GM23248 (cell line): ENCODE results near the gene SMYD1. TPM values are rescaled to one million over a fixed set of nuclear protein-coding genes. Genes with fewer than 3 reads are reported as not detected.

Experiments
- DNase-seq: peaks from one replicate; pipeline ENCODE4 v3.0.0-alpha.2; 2015
- H2AFZ ChIP-seq: fragments of 200-600 bp; sonication (generic); 2 replicates; pipeline ENCODE4 v1.6.1; 2016; ENCODE audit warnings: antibody characterized with exemption
- H3F3A ChIP-seq: fragments of 200-600 bp; sonication (generic); 2 replicates; pipeline ENCODE4 v1.6.1; 2016; ENCODE audit warnings: mild to moderate bottlenecking, antibody characterized with exemption, mixed run types; ENCODE audit not compliant: insufficient read depth
- H3K27ac ChIP-seq: fragments of 200-600 bp; sonication (generic); 2 replicates; pipeline ENCODE4 v1.5.1; 2016; ENCODE audit warnings: mild to moderate bottlenecking
- H3K27me3 ChIP-seq: fragments of 200-600 bp; sonication (generic); replicated peaks from 2 replicates; pipeline ENCODE4 v1.6.1; 2016; ENCODE audit warnings: mild to moderate bottlenecking; ENCODE audit not compliant: insufficient read depth
- H3K36me3 ChIP-seq: fragments of 200-600 bp; sonication (generic); 2 replicates; pipeline ENCODE4 v1.6.1; 2016; ENCODE audit warnings: low read depth, mild to moderate bottlenecking
- H3K4me1 ChIP-seq: fragments of 200-600 bp; sonication (generic); 2 replicates; pipeline ENCODE4 v1.6.1; 2016; ENCODE audit warnings: mild to moderate bottlenecking; ENCODE audit not compliant: insufficient read depth
- H3K4me2 ChIP-seq: fragments of 200-600 bp; sonication (generic); one replicate; pipeline ENCODE4 v1.6.1; 2016; ENCODE audit warnings: mild to moderate bottlenecking; ENCODE audit not compliant: unreplicated experiment
- H3K4me3 ChIP-seq: fragments of 200-600 bp; sonication (generic); 2 replicates; pipeline ENCODE4 v1.5.1; 2016; ENCODE audit warnings: mild to moderate bottlenecking
- H3K79me2 ChIP-seq: fragments of 200-600 bp; sonication (generic); 2 replicates; pipeline ENCODE4 v1.6.1; 2016; ENCODE audit warnings: mild to moderate bottlenecking; ENCODE audit not compliant: insufficient read depth
- H3K9ac ChIP-seq: fragments of 200-600 bp; sonication (generic); 2 replicates; pipeline ENCODE4 v1.6.1; 2016; ENCODE audit warnings: mild to moderate bottlenecking
- H3K9me2 ChIP-seq: fragments of 200-600 bp; sonication (generic); 2 replicates; pipeline ENCODE4 v1.6.1; 2016; ENCODE audit warnings: mixed run types, mild to moderate bottlenecking, moderate library complexity; ENCODE audit not compliant: insufficient read depth
- H3K9me3 ChIP-seq: fragments of 200-600 bp; sonication (generic); one replicate; pipeline ENCODE4 v1.6.1; 2017; ENCODE audit warnings: low read depth
- H4K20me1 ChIP-seq: fragments of 200-600 bp; sonication (generic); 2 replicates; pipeline ENCODE4 v1.6.0; 2016; ENCODE audit not compliant: insufficient read depth
- EZH2 ChIP-seq: fragments of 200-600 bp; sonication (generic); IDR thresholded peaks from 2 replicates; pipeline ENCODE4 v1.6.1; 2018; ENCODE audit warnings: antibody characterized with exemption, mild to moderate bottlenecking; ENCODE audit not compliant: insufficient read depth, poor library complexity, severe bottlenecking
- EZH2phosphoT487 ChIP-seq: fragments of 200-600 bp; sonication (generic); IDR thresholded peaks from 2 replicates; pipeline ENCODE4 v1.6.1; 2018; ENCODE audit warnings: antibody characterized with exemption, moderate library complexity, mild to moderate bottlenecking, low read depth; ENCODE audit not compliant: insufficient read depth
- whole genome bisulfite sequencing, 2 experiments: methylation state at CpG; one replicate each; pipeline ENCODE4 v1.1.6; 2015 to 2017; ENCODE audit warnings: low lambda C conversion rate in 2 of 2, low coverage in 1 of 2; ENCODE audit errors: missing lambda C conversion rate in 2 of 2; 5-methylcytosine and 5-hydroxymethylcytosine counted together
- in situ Hi-C: fragments of 300-500 bp; cut with MboI; formaldehyde crosslinking; loops from 2 replicates; pipeline ENCODE4 v1.15.0; 2020
- polyA plus RNA-seq: library from polyadenylated mRNA; unstranded; fragments of >200 nt; fragmentation: Nextera tagmentation; extraction: Ambion mirVana; gene quantifications from 2 replicates; pipeline ENCODE4 v1.2.1, GENCODE V29; 2016
- total RNA-seq: library from RNA; depleted of rRNA; stranded (reverse); fragments of >200 nt; shearing (Covaris generic); gene quantifications from 2 replicates; pipeline ENCODE4 v1.2.3, GENCODE V29; 2014

SMYD1 gene
- total and polyA plus RNA-seq, 2 experiments from 2014 or later: not detected

DNA sequence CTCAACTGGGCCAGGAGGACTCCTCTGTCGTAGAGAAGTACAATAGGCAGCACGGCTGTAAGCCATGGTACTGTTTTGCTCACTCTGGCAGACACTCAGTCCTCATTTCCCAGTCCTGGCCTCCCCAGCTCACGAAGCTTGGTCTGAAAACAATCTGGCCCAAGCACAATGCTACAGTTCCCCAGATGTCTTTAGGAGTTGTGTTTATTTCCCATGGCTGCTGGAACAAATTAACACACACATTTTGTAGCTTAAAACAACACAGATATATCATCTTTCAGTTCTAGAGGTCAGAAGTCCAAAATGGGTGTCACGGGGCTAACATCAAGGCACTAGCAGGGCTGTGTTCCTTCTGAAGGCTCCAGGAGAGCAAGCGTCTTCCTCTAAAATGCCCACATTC, 47.3 kb downstream of the SMYD1 start:
- Histone ChIP-seq H3K4me1 (no peaks in the 10 kb centered on the region), H3F3A (no peaks in the 10 kb centered on the region), H3K9me2 (no peaks in the 10 kb centered on the region), H3K27me3 (peaks cover 18% of the 10 kb centered on the region; the same call in 1 of the 2 replicates), H3K79me2 (no peaks in the 10 kb centered on the region), H4K20me1 (no peaks in the 10 kb centered on the region), H3K4me3 (no peak overlapping the region), H2AFZ (no peak overlapping the region), H3K4me2 (no peak overlapping the region), H3K9me3 (no peaks in the 10 kb centered on the region), H3K9ac (no peak overlapping the region), H3K27ac (no peak overlapping the region), H3K36me3 (no peaks in the 10 kb centered on the region)
- in situ Hi-C loops: no loop called here
- DNase-seq: no peak
- no peak for TF ChIP-seq EZH2phosphoT487
- TF ChIP-seq EZH2: no peak
- WGBS, 2 experiments: 0 to 6% methylated on average over 5 of the region's 5 CpGs

DNA sequence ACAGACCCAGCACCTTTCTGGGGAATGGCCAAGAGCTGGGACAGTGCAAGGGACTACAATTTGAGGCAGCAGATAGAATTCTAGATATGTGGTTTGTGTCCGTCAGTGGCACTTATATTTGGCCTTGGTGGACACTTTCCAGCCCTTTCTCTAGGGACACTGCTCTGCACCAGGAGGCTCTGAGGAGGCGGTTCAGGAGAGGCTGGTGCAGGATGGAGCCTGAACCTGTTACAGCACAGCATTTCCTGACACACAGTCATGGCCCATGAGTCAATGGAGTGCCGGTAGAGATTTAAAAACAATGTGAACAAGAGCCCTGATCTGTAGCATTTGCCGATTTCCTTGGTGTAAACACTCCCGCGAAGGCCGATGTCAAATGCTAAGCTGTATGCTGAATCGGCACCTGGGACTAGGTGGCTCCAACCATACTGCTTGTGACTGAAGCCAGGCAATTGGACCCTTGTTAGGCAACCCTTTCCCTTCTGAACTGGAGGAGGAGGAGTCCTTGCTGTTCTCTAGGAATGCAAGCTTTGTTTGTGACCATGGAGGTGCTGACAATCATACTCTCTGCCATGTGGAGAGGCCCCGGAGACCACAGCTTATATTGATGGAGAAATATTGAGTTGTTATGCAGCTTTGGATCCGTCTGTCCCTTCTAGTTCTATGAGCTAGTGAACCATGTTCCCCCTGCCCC, 48.3 kb downstream of the SMYD1 start:
- no peaks in the 10 kb centered on the region for H3F3A ChIP-seq
- H4K20me1 ChIP-seq: no peaks in the 10 kb centered on the region
- H3K27me3 ChIP-seq: peaks cover 22% of the 10 kb centered on the region; the same call in 1 of the 2 replicates
- H3K4me2 ChIP-seq: no peak overlapping the region
- TF ChIP-seq EZH2 (no peak), EZH2phosphoT487 (no peak)
- H3K4me3 ChIP-seq: no peak overlapping the region
- H3K9me3 ChIP-seq: no peaks in the 10 kb centered on the region
- H3K27ac ChIP-seq: no peak overlapping the region
- in situ Hi-C loops: no loop called here
- no peaks in the 10 kb centered on the region for H3K79me2 ChIP-seq
- 61 to 62% methylated on average over 10 of the region's 10 CpGs for WGBS, 2 experiments
- DNase-seq: no peak
- H3K9ac ChIP-seq: no peak overlapping the region
- no peaks in the 10 kb centered on the region for H3K9me2 ChIP-seq
- H3K36me3 ChIP-seq: no peaks in the 10 kb centered on the region
- H3K4me1 ChIP-seq: no peaks in the 10 kb centered on the region
- H2AFZ ChIP-seq: no peak overlapping the region

DNA sequence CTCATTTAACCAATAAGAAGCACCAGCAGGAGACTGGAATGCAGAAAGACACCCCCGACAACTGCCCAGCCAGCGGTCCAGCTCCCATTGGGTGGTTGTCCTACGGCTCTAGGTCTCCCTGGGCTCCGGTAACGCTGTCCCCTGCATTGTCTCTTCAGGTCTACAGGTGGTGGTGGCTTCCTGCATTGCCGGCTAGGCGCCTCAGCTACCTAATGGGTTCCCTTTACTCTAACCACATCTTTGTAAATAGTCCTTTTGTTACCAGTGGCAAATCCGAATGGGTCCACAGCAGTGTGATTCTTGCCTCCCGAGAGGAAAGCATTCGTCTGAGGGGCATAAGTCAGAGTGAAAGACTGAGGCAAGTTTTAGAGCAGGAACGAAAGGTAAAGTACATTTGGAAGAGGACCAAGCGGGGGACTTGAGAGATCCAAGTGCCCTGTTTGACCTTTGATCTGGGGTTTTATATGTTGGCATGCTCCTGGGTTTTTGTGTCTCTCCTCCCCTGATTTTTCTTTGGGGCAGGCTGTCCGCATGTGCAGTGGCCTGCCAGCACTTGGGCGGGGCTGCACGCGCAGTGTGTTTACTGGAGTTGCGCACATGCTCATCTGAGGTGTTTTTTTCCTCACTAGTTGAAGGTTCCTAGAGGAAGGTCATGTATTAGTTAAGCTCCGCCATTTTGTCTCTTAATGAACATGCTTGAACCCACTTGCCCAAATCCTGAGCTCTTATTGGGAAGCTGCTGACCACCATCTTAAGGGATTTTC, 49.2 kb downstream of the SMYD1 start:
- TF ChIP-seq EZH2phosphoT487 (no peak), EZH2 (no peak)
- no peak overlapping the region for H3K27ac ChIP-seq
- H4K20me1 ChIP-seq: no peaks in the 10 kb centered on the region
- H3K4me2 ChIP-seq: no peak overlapping the region
- H3K36me3 ChIP-seq: no peaks in the 10 kb centered on the region
- no peaks in the 10 kb centered on the region for H3K79me2 ChIP-seq
- no peaks in the 10 kb centered on the region for H3K4me1 ChIP-seq
- H3K9me3 ChIP-seq: no peaks in the 10 kb centered on the region
- WGBS, 2 experiments: 71 to 74% methylated on average over 18 of the region's 18 CpGs
- in situ Hi-C loops: no loop called here
- H3K4me3 ChIP-seq: no peak overlapping the region
- no peaks in the 10 kb centered on the region for H3K9me2 ChIP-seq
- H3F3A ChIP-seq: no peaks in the 10 kb centered on the region
- no peak overlapping the region for H3K9ac ChIP-seq
- H2AFZ ChIP-seq: no peak overlapping the region
- peaks cover 22% of the 10 kb centered on the region; the same call in 1 of the 2 replicates for H3K27me3 ChIP-seq
- DNase-seq: no peak

- no peak overlapping the region for H2AFZ ChIP-seq
- TF ChIP-seq EZH2phosphoT487: no peak
- H3K27ac ChIP-seq: no peak overlapping the region
- H4K20me1 ChIP-seq: no peaks in the 10 kb centered on the region
- WGBS, 2 experiments: 54 to 57% methylated on average over 4 of the region's 4 CpGs
- DNase-seq: no peak
- no peak overlapping the region for H3K4me3 ChIP-seq
- H3K4me1 ChIP-seq: no peaks in the 10 kb centered on the region
- no peak overlapping the region for H3K4me2 ChIP-seq
- H3K9ac ChIP-seq: no peak overlapping the region
- H3F3A ChIP-seq: no peaks in the 10 kb centered on the region
- peaks cover 22% of the 10 kb centered on the region; the same call in 1 of the 2 replicates for H3K27me3 ChIP-seq
- in situ Hi-C loops: no loop called here
- no peaks in the 10 kb centered on the region for H3K79me2 ChIP-seq
- H3K9me3 ChIP-seq: no peaks in the 10 kb centered on the region
- no peaks in the 10 kb centered on the region for H3K9me2 ChIP-seq
- no peaks in the 10 kb centered on the region for H3K36me3 ChIP-seq
Observed at GRCh38 chr2:88117973-88118372, 50.3 kb downstream of the SMYD1 start.
